Measurements from ENCODE around the gene IFNA6. TPM values are rescaled to one million over a fixed set of nuclear protein-coding genes. Genes with fewer than 3 reads are reported as not detected.
"Not testable (repeated sequence)": the region's sequence is repeated elsewhere in the genome, so short reads cannot be mapped to it uniquely, and the experiment has no call there.

The IFNA6 gene
- total RNA-seq = 0.10 TPM

GRCh38 chr9:21350787-21351186, at the start of gene IFNA6:
IFNA6 (minus strand) TSS chr9:21350887; CDS start chr9:21350887, 0 bp downstream.
- Histone ChIP-seq H3K4me3 (ENCODE audit: low read length) (no peak within 1 kb of the TSS), H3K9me3 (ENCODE audit: low read depth, low read length) (no peaks in the 10 kb centered on the region), H3K4me1 (ENCODE audit: insufficient read depth, low read length) (no peaks in the 10 kb centered on the region), H3K27me3 (ENCODE audit: insufficient read depth, low read length) (peaks cover 29% of the 10 kb centered on the region)

- H3K4me3 ChIP-seq (ENCODE audit: low read length) = no peak overlapping the region
Measured at GRCh38 chr9:21399956-21400355, 49.3 kb upstream of the IFNA6 start.

GRCh38 chr9:21398955-21399489, 48.3 kb upstream of the IFNA6 start:
- H3K27me3 ChIP-seq (ENCODE audit: insufficient read depth, low read length) = peaks cover 90% of the 10 kb centered on the region
- peaks cover 20% of the 10 kb centered on the region for H3K4me1 ChIP-seq (ENCODE audit: insufficient read depth, low read length)
- H3K9me3 ChIP-seq (ENCODE audit: low read depth, low read length) = no peaks in the 10 kb centered on the region
- H3K4me3 ChIP-seq (ENCODE audit: low read length) = no peak overlapping the region

More at GRCh38 chr9:21399956-21400355, 49.3 kb upstream of the IFNA6 start:
- Histone ChIP-seq H3K4me1 (ENCODE audit: insufficient read depth, low read length) (peaks cover 20% of the 10 kb centered on the region), H3K27me3 (ENCODE audit: insufficient read depth, low read length) (peaks cover 89% of the 10 kb centered on the region), H3K9me3 (ENCODE audit: low read depth, low read length) (no peaks in the 10 kb centered on the region)

GRCh38 chr9:21395778-21396717, 45.4 kb upstream of the IFNA6 start:
- peaks cover 88% of the 10 kb centered on the region for H3K27me3 ChIP-seq (ENCODE audit: insufficient read depth, low read length)
- H3K4me1 ChIP-seq (ENCODE audit: insufficient read depth, low read length) = peaks cover 8% of the 10 kb centered on the region
- peak overlapping the region; percentile 4 for H3K4me3 ChIP-seq (ENCODE audit: low read length)
- no peaks in the 10 kb centered on the region for H3K9me3 ChIP-seq (ENCODE audit: low read depth, low read length)

GRCh38 chr9:21392270-21392669, 41.6 kb upstream of the IFNA6 start:
- peaks cover 91% of the 10 kb centered on the region for H3K27me3 ChIP-seq (ENCODE audit: insufficient read depth, low read length)
- H3K9me3 ChIP-seq (ENCODE audit: low read depth, low read length) = no peaks in the 10 kb centered on the region
- H3K4me3 ChIP-seq (ENCODE audit: low read length) = no peak overlapping the region
- H3K4me1 ChIP-seq (ENCODE audit: insufficient read depth, low read length) = peaks cover 8% of the 10 kb centered on the region

- H3K4me3 ChIP-seq (ENCODE audit: low read length) = no peak within 1 kb of the TSS
- no peaks in the 10 kb centered on the region for H3K9me3 ChIP-seq (ENCODE audit: low read depth, low read length)
- peaks cover 20% of the 10 kb centered on the region for H3K4me1 ChIP-seq (ENCODE audit: insufficient read depth, low read length)
- H3K27me3 ChIP-seq (ENCODE audit: insufficient read depth, low read length) = peaks cover 75% of the 10 kb centered on the region
Measured at GRCh38 chr9:21385131-21385670, 34.5 kb upstream of the IFNA6 start, which contains the start of gene IFNA2. IFNA2 (minus strand) TSS chr9:21385398; CDS start chr9:21385329, 69 bp downstream.

GRCh38 chr9:21383627-21384026, 32.9 kb upstream of the IFNA6 start:
- Histone ChIP-seq H3K27me3 (ENCODE audit: insufficient read depth, low read length) (peaks cover 75% of the 10 kb centered on the region), H3K9me3 (ENCODE audit: low read depth, low read length) (no peaks in the 10 kb centered on the region), H3K4me1 (ENCODE audit: insufficient read depth, low read length) (peaks cover 20% of the 10 kb centered on the region), H3K4me3 (ENCODE audit: low read length) (no peak overlapping the region)

GRCh38 chr9:21381448-21382339, 31.0 kb upstream of the IFNA6 start:
- Histone ChIP-seq H3K4me3 (ENCODE audit: low read length) (no peak overlapping the region), H3K27me3 (ENCODE audit: insufficient read depth, low read length) (peaks cover 70% of the 10 kb centered on the region), H3K4me1 (ENCODE audit: insufficient read depth, low read length) (peaks cover 20% of the 10 kb centered on the region)

GRCh38 chr9:21371467-21371866, 20.8 kb upstream of the IFNA6 start:
- H3K9me3 ChIP-seq (ENCODE audit: low read depth, low read length); H3K4me3 ChIP-seq (ENCODE audit: low read length); H3K4me1 ChIP-seq (ENCODE audit: insufficient read depth, low read length): not testable (repeated sequence)
- H3K27me3 ChIP-seq (ENCODE audit: insufficient read depth, low read length) = peaks cover 20% of the 10 kb centered on the region

More at GRCh38 chr9:21381448-21382339, 31.0 kb upstream of the IFNA6 start:
- H3K9me3 ChIP-seq (ENCODE audit: low read depth, low read length) = no peaks in the 10 kb centered on the region

GRCh38 chr9:21367957-21368356, 17.3 kb upstream of the IFNA6 start, which contains the start of gene IFNA13:
IFNA13 (minus strand) TSS chr9:21368057; CDS start chr9:21368010, 47 bp downstream.
- H3K4me1 ChIP-seq (ENCODE audit: insufficient read depth, low read length) = no peaks in the 10 kb centered on the region
- H3K4me3 ChIP-seq (ENCODE audit: low read length) = no peak within 1 kb of the TSS
- H3K27me3 ChIP-seq (ENCODE audit: insufficient read depth, low read length) = peaks cover 13% of the 10 kb centered on the region
- no peaks in the 10 kb centered on the region for H3K9me3 ChIP-seq (ENCODE audit: low read depth, low read length)

- H3K9me3 ChIP-seq (ENCODE audit: low read depth, low read length); H3K4me1 ChIP-seq (ENCODE audit: insufficient read depth, low read length); H3K4me3 ChIP-seq (ENCODE audit: low read length): not testable (repeated sequence)
- peaks cover 13% of the 10 kb centered on the region for H3K27me3 ChIP-seq (ENCODE audit: insufficient read depth, low read length)
Measured at GRCh38 chr9:21367169-21367568, 16.5 kb upstream of the IFNA6 start.

GRCh38 chr9:21362287-21362686, 11.6 kb upstream of the IFNA6 start:
- no peaks in the 10 kb centered on the region for H3K9me3 ChIP-seq (ENCODE audit: low read depth, low read length)
- H3K4me3 ChIP-seq (ENCODE audit: low read length) = no peak overlapping the region
- H3K27me3 ChIP-seq (ENCODE audit: insufficient read depth, low read length) = peaks cover 11% of the 10 kb centered on the region
- peaks cover 13% of the 10 kb centered on the region for H3K4me1 ChIP-seq (ENCODE audit: insufficient read depth, low read length)

GRCh38 chr9:21357479-21358460, 7.1 kb upstream of the IFNA6 start:
- no peak overlapping the region for H3K4me3 ChIP-seq (ENCODE audit: low read length)

More at GRCh38 chr9:21357479-21358460, 7.1 kb upstream of the IFNA6 start:
- peaks cover 6% of the 10 kb centered on the region for H3K27me3 ChIP-seq (ENCODE audit: insufficient read depth, low read length)
- H3K9me3 ChIP-seq (ENCODE audit: low read depth, low read length) = no peaks in the 10 kb centered on the region
- H3K4me1 ChIP-seq (ENCODE audit: insufficient read depth, low read length) = peaks cover 13% of the 10 kb centered on the region

Measured in mononuclear cell (primary cell).